GM21825 (cell line): ENCODE results near the gene TTC23.
A peak's percentile ranks its signal among the peaks of the same experiment; 100 is the strongest.

Experiments
- ATAC-seq: cut with Tn5 transposase; IDR thresholded peaks from one replicate; pipeline ENCODE4 v1.9.1; 2021; ENCODE audit warnings: mild to moderate bottlenecking, moderate library complexity; ENCODE audit not compliant: unreplicated experiment

TTC23 gene

DNA sequence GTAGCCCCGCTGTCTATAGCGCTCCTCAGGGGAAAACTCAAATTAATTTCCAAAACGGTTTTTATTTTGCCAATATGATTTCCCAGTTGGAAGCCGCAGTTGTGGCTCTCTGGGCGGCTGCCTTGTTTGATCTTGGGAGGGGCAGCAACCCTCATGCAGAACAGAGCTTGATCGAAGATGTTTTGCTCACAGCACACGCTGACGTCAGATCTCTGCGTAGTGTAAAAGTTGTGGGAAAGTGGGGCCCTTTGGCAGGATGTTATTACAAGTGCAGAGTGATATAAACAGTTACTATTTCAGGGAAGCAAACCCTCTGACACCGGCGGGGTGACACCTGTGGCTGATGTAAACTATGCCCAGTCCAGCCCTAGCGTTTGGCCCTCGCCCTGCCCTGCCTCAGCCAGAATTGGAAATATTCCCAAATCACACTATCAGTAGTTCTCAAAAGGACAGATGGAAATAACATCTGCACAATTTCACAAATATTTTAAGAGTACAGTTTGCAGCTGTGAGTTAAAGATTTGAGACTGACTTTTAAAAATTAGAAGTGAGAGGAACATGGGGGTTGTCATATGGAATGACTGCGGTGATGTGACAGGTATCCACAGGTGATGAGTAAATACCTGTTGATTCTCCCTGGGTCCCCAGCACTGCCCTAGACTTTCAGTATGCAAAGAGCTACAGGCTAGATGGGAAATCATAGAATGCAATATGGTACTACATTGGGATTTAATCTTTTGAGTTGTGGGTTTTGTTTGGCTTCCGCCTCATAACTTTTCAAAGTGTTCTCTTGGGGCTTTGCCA, 142.8 kb downstream of the TTC23 start:
- ATAC-seq = no peak

DNA sequence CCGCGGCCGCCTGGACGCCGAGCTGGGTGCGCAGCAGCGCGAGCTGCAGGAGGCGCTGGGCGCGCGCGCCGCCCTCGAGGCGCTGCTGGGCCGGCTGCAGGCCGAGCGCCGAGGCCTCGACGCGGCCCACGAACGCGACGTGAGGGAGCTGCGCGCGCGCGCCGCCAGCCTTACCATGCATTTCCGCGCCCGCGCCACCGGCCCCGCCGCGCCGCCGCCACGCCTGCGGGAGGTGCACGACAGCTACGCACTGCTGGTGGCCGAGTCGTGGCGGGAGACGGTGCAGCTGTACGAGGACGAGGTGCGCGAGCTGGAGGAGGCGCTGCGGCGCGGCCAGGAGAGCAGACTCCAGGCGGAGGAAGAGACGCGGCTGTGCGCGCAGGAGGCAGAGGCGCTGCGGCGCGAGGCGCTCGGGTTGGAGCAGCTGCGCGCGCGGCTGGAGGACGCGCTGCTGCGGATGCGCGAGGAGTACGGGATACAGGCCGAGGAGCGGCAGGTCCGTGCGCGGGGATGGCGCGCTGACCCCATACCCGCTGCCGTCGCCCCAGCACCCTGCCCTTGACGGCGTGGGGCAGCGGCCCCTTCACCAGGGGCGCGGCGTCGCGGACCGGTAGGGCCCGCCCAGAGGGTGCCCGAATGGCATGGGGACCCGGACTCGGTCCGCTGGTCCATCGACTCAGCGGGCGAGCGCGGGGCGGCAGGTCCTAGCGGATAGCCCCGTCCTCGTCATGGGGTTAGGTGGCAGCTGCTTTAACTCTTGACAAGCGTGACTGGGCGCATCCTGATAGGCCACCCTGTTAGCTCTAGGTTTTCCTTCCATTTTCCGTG, 143.7 kb downstream of the TTC23 start:
- ATAC-seq = peak; percentile 37

DNA sequence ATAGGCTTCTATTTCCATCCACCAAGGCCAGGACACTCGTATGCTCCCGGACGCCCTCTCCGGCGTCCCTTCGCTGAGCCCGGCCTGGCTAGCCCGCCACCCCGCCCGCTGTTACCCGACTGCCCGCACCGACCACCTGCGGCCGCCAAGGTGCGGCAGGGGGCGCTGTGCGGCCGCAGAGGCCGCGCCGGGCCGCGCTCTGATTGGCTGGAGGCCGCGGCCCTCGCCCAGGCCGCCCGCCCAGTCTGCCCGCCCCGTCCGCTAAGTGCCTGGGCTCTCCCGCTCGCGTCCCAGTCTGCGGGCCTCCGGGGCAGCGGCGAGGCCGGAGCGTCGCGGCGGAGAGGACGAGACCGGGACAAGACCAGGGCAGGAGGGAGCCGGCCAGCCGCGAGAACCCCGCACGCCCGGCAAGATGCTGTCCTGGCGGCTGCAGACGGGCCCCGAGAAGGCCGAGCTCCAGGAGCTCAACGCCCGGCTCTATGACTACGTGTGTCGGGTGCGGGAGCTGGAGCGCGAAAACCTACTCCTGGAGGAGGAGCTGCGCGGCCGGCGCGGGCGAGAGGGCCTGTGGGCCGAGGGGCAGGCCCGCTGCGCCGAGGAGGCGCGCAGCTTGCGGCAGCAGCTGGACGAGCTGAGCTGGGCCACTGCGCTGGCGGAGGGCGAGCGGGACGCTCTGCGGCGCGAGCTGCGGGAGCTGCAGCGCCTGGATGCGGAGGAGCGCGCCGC, 144.4 kb downstream of the TTC23 start, which contains the start of gene SYNM:
Gene SYNM (plus strand): TSS at position 293 of the 726 bp plus-strand sequence. CDS start 120 bp downstream, at position 413.
- peak; percentile 73 for ATAC-seq

DNA sequence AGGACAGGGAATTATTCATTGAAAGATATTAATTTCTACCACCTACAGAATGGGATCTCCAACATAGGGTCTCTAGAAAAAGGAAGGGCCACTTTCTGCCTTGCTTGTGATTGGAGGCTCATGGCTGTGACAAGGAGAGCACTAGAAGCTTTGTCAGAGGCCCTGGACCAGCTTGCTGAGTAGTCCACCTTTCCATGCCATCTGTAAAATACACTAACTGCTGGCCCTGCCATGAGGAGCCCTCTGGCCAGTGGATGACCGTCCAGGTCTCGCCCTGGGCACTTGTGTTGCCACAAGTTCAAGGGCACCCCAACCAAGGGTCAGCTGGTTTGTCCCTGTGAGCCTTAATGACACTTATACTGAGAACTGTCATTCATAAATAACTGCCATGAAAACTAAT, 146.1 kb downstream of the TTC23 start:
- no peak for ATAC-seq

DNA sequence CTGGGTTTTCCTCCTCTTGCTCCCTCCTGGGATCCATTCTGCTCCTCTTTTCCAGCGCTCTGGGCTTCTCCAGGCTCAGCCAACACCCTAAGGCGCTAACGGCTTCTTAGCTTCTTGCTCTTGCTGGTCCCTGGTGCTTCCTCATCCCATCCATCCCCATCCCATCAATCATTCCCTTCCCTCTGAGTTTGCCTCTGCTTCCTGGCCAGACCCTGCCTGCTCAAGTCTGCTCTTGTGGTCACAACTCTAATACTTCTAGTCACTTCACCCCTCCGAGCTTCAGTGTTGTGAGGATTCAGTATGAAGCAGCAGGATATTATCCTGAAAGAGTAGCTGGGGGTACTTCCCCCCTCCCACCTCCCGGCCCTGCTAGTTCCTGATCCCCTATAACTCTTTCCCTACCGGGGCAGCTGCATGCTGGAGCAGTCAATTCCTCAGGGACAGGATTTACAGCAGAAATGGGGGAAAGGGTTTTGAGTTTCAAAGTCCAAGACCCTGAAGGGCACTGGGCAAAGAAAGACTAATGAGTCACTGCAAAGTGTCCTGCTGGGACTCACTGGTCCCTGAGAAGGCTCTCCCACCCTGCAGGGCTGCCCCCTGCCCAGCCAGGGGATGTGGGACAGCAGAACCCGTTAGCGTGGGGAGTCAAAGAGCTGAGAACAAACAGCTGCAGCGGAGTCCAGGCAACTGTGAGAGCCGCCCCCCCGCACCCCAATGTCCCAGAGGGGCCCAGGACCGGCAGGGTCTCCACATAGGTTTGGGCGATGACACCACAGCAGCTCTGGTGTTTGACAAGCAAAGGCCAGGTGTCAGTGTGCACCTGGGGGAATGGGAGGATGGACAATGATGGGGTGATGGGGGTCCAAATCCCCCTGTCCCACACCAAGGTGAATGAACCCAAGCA, 146.8 kb downstream of the TTC23 start:
- ATAC-seq = no peak

DNA sequence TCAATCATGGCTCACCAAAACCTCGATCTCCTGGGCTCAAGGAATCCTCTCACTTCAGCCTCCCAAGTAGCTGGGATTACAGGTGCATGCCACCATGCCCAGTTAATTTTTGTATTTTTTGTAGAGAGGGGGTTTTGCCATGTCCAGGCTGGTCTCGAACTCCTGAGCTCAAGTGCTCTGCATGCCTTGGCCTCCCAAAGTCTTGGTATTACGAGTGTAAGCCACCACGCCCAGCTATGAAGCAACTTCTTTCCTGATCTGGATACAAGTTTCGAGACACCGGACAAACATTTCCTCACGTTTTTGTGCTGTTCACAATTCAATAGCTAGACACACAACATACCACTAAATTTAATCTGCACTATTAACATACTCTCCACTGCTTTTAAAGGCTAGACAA, 147.9 kb downstream of the TTC23 start:
- ATAC-seq = no peak

DNA sequence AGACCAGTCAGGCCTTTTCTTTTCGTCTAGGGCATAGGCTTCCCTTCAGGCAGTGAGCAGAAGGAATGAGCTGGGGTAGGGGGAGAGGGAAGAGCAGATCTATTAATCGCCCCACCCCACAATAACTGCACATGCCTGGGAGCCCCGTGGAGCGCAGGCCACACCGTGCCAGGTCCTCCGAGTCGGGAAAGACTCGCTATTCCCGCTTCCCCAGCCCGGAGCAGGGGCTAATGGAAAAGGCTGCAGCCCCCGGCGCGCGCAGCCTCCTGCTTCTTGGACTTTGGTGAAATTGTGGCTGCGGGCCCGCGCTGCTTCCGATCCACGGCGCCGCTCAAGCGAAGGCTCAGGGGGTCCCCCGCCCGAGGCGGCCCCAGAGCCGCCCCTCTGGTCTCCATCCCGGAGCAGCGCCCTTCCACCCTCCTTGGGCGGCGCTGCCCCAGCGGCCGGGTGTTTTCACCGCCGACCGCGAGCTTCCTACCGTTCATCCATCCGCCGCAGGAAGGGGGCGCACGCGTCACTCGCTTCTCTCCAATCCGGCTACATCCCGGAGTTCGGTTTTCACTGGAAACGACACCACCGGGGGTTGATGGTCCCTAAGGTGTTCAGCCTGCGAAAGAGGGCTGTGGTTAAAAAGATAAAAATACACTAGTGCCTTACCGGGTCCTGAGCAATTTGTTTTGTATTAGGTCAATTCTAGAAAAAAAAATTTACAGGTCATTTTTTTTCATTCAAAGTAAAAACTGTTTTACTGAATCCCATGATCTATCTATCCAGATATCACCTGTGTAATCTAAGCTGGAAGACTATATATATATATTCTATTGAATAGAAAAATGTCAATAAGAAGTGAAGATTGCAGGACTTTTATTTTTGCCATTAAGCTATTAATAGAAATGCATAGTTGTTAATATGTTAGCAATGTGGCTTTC, 148.9 kb downstream of the TTC23 start:
- no peak for ATAC-seq

DNA sequence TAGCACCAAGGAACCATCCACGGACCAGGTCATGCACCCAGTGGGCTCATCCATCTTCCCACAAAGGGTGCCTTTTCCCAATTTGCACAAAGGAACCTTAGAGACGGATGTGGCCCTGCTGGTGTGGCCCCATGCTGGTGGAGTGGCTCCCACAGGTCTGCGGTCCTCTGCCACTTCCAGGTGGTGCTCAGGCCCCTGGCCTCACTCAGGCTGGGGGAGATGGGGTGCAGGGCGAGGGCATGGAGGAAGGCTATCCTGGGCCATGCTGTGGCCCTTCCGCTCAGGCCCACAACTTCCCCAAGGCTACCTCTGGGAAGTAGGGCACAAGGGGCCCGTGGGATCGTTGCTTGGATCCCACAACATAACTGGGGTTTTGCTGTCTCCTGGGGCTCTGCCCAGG, 149.7 kb downstream of the TTC23 start:
- ATAC-seq = no peak

DNA sequence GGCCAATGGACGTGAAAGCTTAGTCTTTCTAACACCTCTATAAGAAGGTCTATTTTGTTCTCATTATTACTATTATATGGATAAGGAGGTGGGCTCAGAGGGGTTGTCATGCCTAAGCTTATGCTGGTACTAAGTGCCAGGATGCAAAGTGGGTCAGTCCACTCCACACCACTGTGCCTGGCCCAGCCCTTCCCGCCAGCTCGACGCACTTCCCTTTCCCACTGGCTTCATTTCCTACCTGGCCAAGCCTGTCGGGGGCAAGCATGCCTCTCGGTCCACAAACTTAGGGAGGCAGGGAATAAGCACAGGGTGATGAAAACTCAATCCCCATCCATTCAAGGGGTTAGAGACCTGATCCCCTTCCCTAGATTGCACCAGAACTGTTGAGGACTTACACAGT, 150.4 kb downstream of the TTC23 start:
- no peak for ATAC-seq

DNA sequence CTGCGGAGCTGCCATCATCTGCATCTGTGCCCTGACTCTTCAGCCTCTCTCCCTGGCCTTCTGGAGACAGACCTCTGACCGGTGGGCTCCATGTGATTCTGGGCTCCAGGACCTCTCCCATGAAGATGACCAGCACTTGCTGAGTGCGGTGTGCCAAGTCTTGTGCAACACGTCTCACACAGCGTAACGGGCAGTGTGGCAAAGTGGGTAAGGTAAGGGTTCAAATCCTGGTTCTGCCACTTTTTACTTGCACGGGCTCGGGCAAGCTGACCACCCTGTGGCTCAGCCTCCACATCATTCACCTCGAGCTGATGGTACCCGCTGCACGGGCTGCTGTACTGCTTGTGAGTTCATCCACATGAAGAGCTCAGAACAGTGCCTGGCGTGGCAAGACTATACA, 151.0 kb downstream of the TTC23 start:
- no peak for ATAC-seq

DNA sequence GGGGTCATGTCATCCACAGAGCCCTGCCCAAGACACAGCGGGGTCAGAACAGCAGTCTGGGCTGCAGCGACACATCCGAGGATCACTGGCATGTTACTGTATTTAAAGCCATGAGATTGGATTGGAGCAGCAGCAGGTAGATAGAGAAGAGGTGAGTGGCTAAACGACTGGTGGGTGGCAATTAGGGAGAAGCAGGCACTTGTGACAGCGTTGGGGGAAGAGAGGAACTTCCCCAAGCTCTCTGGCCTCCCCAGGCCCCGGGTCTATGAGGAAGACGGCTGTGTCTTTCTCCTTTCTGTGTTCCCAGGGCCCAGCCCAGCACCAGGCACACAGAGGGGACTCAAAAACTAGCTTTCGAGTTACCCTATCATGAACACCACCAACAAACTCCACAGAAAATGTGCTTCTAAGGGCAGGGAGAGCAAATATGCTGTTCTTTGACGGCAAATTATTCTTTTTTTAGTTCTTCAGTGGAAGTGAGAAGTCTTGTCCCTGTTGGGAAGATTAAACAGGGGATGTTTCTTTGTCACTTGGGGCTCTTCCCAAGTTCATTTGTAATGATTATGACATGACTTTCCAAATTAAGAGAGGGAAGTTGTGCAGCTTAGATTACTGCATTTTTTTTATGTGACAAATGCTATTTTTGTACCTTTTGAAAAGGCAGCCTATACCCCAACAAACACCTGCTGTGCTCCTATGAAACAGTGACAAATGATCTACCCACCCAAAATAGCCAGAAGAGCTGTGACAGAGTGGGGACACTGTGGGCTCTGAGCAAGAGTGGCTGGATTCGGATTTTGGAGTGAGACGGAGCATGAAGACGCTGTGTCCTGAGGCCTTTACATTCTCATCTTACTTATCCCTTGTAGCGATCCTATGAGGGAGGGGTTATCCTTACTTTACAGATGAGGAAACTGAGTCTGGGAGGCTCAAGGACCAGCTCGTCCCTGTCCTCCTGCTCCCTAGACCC, 151.7 kb downstream of the TTC23 start:
- ATAC-seq = no peak

DNA sequence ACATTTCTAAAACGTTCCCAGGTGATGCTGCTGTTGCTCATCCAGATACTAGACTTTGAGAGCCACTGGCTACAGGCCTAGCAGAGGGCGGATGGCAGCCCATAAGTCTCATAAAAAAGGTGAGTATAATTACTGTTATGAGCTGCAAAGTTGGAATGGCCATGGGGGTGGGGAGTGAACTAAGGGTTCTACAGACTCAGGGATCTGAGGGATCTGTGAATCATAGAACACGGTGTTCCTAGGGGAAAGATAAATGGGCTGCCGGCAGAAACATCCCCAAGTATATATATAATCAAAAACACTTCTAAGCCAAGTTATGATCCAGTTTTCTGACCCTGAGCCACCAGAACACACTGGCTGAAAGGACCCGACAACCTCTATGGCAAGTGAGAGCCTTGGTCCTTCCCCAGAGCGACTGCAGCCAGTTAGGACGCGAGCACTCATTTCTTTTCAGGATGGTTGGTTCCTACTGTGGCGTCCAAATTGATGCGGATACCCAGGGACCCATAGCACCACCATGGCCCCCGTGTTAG, 152.4 kb downstream of the TTC23 start:
- no peak for ATAC-seq

DNA sequence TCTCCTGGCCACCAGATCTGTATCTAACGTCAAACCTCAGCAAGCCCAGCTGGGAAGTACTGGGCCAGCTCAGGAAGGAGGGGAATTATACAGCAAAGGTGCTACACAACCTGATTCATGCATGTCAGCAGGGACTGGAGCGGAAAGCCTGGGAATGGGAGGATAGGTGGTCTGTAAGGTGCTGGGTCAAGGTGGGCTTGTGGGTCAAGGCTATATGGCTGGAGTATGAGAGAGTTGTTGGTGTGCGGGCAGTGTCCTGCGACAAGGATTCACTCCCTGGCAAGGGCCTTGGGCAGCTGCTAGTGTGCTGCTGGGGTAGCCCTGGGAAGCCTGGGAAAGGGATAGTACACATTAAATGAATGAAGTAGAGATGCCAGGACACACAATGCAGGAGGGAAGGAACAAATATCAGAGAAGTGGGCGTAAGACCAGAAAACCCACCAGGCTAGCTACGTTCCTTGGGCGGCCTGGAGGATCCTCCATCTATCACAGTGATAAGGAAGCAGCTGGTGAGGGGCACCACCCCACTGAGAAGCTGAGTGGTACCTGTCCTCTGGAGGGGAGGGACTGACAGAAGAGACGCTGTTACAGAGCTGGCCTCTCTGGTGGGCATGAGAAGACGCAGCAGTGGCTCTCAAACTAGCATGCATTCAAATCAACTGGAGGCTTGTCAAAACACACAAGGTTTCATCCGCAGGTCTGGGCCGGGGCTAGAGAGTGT, 153.0 kb downstream of the TTC23 start:
- no peak for ATAC-seq

DNA sequence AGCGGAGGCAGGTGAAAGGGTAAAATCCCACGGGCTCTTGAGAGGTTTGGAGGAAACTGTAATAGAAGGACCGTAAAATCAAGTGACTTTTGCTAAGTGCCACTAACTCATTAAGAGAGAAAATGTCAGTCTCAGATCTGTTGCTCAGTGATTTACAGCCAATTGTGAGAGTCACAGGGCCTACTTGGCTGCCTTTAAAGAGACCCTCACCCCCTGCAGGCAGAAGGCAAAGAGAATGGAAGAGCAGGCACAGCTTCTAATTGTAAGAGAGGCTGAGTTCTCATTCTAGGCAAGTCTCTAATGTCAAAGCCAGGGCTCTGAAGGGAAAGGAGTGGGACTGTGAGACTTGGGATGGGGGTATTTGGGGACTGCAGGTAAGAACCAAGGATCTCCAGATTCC, 153.8 kb downstream of the TTC23 start:
- no peak for ATAC-seq

DNA sequence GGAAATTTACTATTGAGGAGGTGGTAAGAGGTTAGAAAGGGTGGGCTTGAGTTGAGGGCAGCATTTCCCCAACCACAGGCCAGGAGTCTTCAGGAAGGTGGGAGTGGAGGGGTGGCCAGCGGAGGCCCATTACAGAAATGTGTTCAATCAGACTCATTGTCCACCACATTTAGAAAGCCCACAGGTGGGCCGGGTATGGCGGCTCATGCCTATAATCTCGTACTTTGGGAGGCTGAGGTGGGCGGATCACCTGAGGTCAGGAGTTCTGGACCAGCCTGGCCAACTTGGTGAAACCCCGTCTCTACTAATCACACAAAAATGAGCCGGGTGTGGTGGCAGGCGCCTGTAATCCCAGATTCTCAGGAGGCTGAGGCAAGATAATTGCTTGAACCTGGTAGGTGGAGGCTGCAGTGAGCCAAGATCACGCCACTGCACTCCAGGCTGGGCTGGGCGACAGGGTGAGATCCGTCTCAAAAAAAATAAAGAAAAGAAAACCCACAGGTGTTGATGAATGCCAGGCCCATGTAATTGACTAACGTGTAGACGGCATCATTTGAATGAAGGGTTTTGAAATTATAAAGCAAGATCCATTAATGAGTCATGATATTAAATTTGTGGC, 156.7 kb downstream of the TTC23 start:
- ATAC-seq = no peak

DNA sequence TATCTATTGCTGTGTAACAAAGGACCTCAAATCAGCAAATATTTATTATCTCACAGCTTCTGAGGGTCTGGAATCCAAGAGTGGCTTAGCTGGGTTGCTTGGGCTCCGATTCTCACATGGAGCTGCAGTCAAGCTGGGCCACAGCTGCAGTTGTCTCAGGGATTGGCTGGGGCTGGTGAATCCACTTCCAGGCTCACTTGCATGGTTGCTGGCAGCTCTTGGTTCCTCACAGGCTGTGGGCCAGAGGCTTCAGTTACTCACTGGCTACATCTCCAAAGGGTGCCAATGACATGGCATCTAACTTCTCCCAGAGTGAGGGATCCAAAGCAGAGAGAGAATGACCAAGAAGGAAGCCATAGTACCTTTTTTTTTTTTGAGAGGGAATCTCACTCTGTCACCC, 158.4 kb downstream of the TTC23 start:
- no peak for ATAC-seq
